Fibroblast of the aortic adventitia (primary cell): ENCODE results near the gene TYMP. TPM values are rescaled to one million over a fixed set of nuclear protein-coding genes. Genes with fewer than 3 reads are reported as not detected.

ENCODE experiments used
- DNase-seq: peaks from one replicate; pipeline ENCODE4 v3.0.0-alpha.2; 2010; ENCODE audit warnings: low read depth
- H3K4me3 ChIP-seq: 2 replicates; pipeline ENCODE4 v1.5.1; 2011; ENCODE audit warnings: low read depth, mild to moderate bottlenecking, control low read depth, low read length, moderate library complexity
- CTCF ChIP-seq: IDR thresholded peaks from 2 replicates; pipeline ENCODE4 v1.5.1; 2011; ENCODE audit warnings: mild to moderate bottlenecking, low read length, control low read depth, inconsistent platforms; ENCODE audit not compliant: insufficient read depth
- total RNA-seq: library from RNA; depleted of rRNA; stranded (reverse); fragments of >200 nt; gene quantifications from 2 replicates; pipeline ENCODE4 v1.2.3, GENCODE V29; 2012; ENCODE audit warnings: low replicate concordance

The TYMP gene
- total RNA-seq, 1 donor: 23.7 TPM

- peak; percentile 41 for DNase-seq
- H3K4me3 ChIP-seq: no peak overlapping the region
- peak; percentile 25 for TF ChIP-seq CTCF
Measured at GRCh38 chr22:50576070-50576469, 46.3 kb upstream of the TYMP start.

GRCh38 chr22:50575426-50575941 lies 45.7 kb upstream of the TYMP start:
- no peak for TF ChIP-seq CTCF
- no peak overlapping the region for H3K4me3 ChIP-seq
- no peak for DNase-seq

- no peak overlapping the region for H3K4me3 ChIP-seq
- no peak for DNase-seq
- TF ChIP-seq CTCF: no peak
Measured at GRCh38 chr22:50574383-50574755, 44.6 kb upstream of the TYMP start.

GRCh38 chr22:50573491-50574382 lies 43.9 kb upstream of the TYMP start:
- no peak overlapping the region for H3K4me3 ChIP-seq
- TF ChIP-seq CTCF: no peak
- no peak for DNase-seq

GRCh38 chr22:50572965-50573364 lies 43.2 kb upstream of the TYMP start:
- no peak for DNase-seq
- no peak overlapping the region for H3K4me3 ChIP-seq
- TF ChIP-seq CTCF: no peak

GRCh38 chr22:50571264-50572175 lies 41.7 kb upstream of the TYMP start:
- TF ChIP-seq CTCF: no peak
- no peak overlapping the region for H3K4me3 ChIP-seq
- no peak for DNase-seq
